ENCODE data around the gene RMDN2. TPM values are rescaled to one million over a fixed set of nuclear protein-coding genes. Genes with fewer than 3 reads are reported as not detected.

The RMDN2 gene
- total and polyA plus RNA-seq, 10 of the 15 experiments (the other 5 are each of a cell fraction or from before 2014, with no cell fraction given), result 2.6 to 12.4 (median 9.2) TPM

DNA sequence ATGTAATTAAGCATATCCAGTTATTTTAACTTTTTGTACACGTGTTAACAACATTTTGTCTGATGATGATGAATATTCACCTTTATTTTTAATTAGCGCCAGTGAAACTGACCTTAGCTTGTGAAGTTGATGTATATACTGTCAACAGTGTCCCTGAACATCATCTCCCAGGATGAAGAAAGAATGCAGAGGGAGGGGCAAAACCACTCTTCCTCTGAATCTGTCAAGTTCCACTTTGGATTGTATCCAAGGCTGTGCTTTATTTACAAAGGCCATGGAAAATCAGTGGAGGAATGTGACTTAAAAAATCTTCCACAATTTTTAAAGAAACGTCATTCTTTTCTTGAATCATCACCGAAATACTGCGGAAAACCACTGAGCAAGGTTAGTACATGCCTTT lies 4.5 kb upstream of the RMDN2 start:
- in situ Hi-C loops (cut with MboI) (no loop called here), intact Hi-C loops (cut with micrococcal nuclease; ENCODE audit: unreplicated experiment) (no loop called here)
- no peak overlapping the region for H3K9ac ChIP-seq (ENCODE audit: control insufficient read depth, insufficient read depth, low read length)
- TF ChIP-seq, protein P1, sequence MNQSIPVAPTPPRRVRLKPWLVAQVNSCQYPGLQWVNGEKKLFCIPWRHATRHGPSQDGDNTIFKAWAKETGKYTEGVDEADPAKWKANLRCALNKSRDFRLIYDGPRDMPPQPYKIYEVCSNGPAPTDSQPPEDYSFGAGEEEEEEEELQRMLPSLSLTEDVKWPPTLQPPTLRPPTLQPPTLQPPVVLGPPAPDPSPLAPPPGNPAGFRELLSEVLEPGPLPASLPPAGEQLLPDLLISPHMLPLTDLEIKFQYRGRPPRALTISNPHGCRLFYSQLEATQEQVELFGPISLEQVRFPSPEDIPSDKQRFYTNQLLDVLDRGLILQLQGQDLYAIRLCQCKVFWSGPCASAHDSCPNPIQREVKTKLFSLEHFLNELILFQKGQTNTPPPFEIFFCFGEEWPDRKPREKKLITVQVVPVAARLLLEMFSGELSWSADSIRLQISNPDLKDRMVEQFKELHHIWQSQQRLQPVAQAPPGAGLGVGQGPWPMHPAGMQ (IDR thresholded peaks at IDR 0.05; ENCODE audit: borderline replicate concordance), result no peak
- no peak for TF ChIP-seq BRCA1 (IDR thresholded peaks at IDR 0.05; ENCODE audit: low read depth, low read length)
- SMC1A ChIA-PET (ENCODE audit: uncharacterized antibody, unreplicated experiment), result interaction anchor here (0.9 kb wide), 1 partner anchor 44 kb away, joined by 3 read pairs; no protein-coding TSS in a partner anchor
- BruUV-seq (replicated peaks), result no TSS peak
- no peak overlapping the region for H3K27ac ChIP-seq (ENCODE audit: control insufficient read depth, insufficient read depth)
- ATAC-seq (no peak), DNase-seq (ENCODE audit: low read depth, low spot score) (no peak), FAIRE-seq (no peak)
- H3K4me3 ChIP-seq, result no peak overlapping the region
- H3K36me3 ChIP-seq (ENCODE audit: control insufficient read depth in 2 of 2, insufficient read depth in 2 of 2, low read length in 1 of 2), result no peaks in the 10 kb centered on the region
- peaks cover 4% of the 10 kb centered on the region; the same call in 1 of the 2 replicates for H3K4me1 ChIP-seq (ENCODE audit: control insufficient read depth, insufficient read depth, low read length)
- no peaks in the 10 kb centered on the region for H3K9me3 ChIP-seq (replicated peaks; ENCODE audit: control insufficient read depth, insufficient read depth, low read length)
- WGBS (ENCODE audit: insufficient coverage, insufficient replicate concordance, low lambda C conversion rate, missing lambda C conversion rate), result 43% methylated on average over 5 of the region's 5 CpGs
- RAD21 ChIA-PET (ENCODE audit: unreplicated experiment), result no interaction called here
- no peak overlapping the region for H3K4me2 ChIP-seq (ENCODE audit: control insufficient read depth, insufficient read depth)
- no peak overlapping the region for H2AFZ ChIP-seq (ENCODE audit: control insufficient read depth, low read depth, low read length)
- CTCF ChIA-PET, result no interaction called here
- H3K79me2 ChIP-seq (ENCODE audit: control insufficient read depth, insufficient read depth, low read length), result no peaks in the 10 kb centered on the region
- no peaks in the 10 kb centered on the region for H4K20me1 ChIP-seq (ENCODE audit: control insufficient read depth, insufficient read depth)
- POLR2A ChIA-PET, result no interaction called here
- no peaks in the 10 kb centered on the region for H3K27me3 ChIP-seq (replicated peaks in 1 of 2; ENCODE audit: control insufficient read depth in 2 of 2, insufficient read depth in 2 of 2, low read length in 1 of 2)

GRCh38 chr2:37921781-37922180 lies 3.3 kb upstream of the RMDN2 start:
- Histone ChIP-seq H2AFZ (ENCODE audit: control insufficient read depth, low read depth, low read length) (no peak overlapping the region), H3K27ac (ENCODE audit: control insufficient read depth, insufficient read depth) (no peak overlapping the region), H3K9me3 (replicated peaks; ENCODE audit: control insufficient read depth, insufficient read depth, low read length) (no peaks in the 10 kb centered on the region), H3K27me3 (replicated peaks in 1 of 2; ENCODE audit: control insufficient read depth in 2 of 2, insufficient read depth in 2 of 2, low read length in 1 of 2) (no peaks in the 10 kb centered on the region), H3K36me3 (ENCODE audit: control insufficient read depth in 2 of 2, insufficient read depth in 2 of 2, low read length in 1 of 2) (no peaks in the 10 kb centered on the region), H4K20me1 (ENCODE audit: control insufficient read depth, insufficient read depth) (no peaks in the 10 kb centered on the region), H3K4me2 (ENCODE audit: control insufficient read depth, insufficient read depth) (no peak overlapping the region), H3K4me1 (ENCODE audit: control insufficient read depth, insufficient read depth, low read length) (peaks cover 4% of the 10 kb centered on the region), H3K9ac (ENCODE audit: control insufficient read depth, insufficient read depth, low read length) (no peak overlapping the region), H3K4me3 (no peak overlapping the region), H3K79me2 (ENCODE audit: control insufficient read depth, insufficient read depth, low read length) (no peaks in the 10 kb centered on the region)
- DNase-seq (ENCODE audit: low read depth, low spot score) (no peak), ATAC-seq (no peak), FAIRE-seq (no peak)
- ChIA-PET SMC1A (ENCODE audit: uncharacterized antibody, unreplicated experiment) (interaction anchor here (1.1 kb wide), 1 partner anchor 29 kb away, joined by 5 read pairs; no protein-coding TSS in a partner anchor), RAD21 (ENCODE audit: unreplicated experiment) (interaction anchor here (0.9 kb wide), 1 partner anchor 194 kb away, joined by 3 read pairs; no protein-coding TSS in a partner anchor), POLR2A (no interaction called here), CTCF (interaction anchor here (1.0 to 1.4 kb wide), 2 partner anchors 60 to 116 kb away, joined by 3 read pairs; no protein-coding TSS in a partner anchor)
- intact Hi-C loops (cut with micrococcal nuclease; ENCODE audit: unreplicated experiment), result no loop called here
- BruUV-seq (replicated peaks), result no TSS peak
- WGBS (ENCODE audit: insufficient coverage, insufficient replicate concordance, low lambda C conversion rate, missing lambda C conversion rate), result 19% methylated on average over 5 of the region's 5 CpGs
- in situ Hi-C loops (cut with MboI), result no loop called here
- TF ChIP-seq, protein P2, sequence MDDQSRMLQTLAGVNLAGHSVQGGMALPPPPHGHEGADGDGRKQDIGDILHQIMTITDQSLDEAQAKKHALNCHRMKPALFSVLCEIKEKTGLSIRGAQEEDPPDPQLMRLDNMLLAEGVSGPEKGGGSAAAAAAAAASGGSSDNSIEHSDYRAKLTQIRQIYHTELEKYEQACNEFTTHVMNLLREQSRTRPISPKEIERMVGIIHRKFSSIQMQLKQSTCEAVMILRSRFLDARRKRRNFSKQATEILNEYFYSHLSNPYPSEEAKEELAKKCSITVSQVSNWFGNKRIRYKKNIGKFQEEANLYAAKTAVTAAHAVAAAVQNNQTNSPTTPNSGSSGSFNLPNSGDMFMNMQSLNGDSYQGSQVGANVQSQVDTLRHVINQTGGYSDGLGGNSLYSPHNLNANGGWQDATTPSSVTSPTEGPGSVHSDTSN (IDR thresholded peaks at IDR 0.05; ENCODE audit: insufficient replicate concordance, low read depth, low read length), result no peak
- no peak for TF ChIP-seq SMAD1 (IDR thresholded peaks at IDR 0.05; ENCODE audit: low read depth, partially characterized antibody)
- no peak for TF ChIP-seq SP1 (IDR thresholded peaks at IDR 0.05; ENCODE audit: low read depth, low read length)
- TF ChIP-seq DPF2 (IDR thresholded peaks at IDR 0.05), result no peak
- no peak for TF ChIP-seq MYB (IDR thresholded peaks at IDR 0.05; ENCODE audit: borderline replicate concordance, low read depth, low read length)
- TF ChIP-seq BMI1 (IDR thresholded peaks at IDR 0.05; ENCODE audit: borderline replicate concordance), result no peak
- TF ChIP-seq E4F1 (IDR thresholded peaks at IDR 0.05; ENCODE audit: borderline replicate concordance, partially characterized antibody), result no peak
- no peak for TF ChIP-seq MYC (IDR thresholded peaks at IDR 0.05; ENCODE audit: insufficient read depth, insufficient read length, insufficient replicate concordance, low read length, severe bottlenecking)
